GM12891 (cell line): ENCODE data around the gene CAMSAP2. TPM values are rescaled to one million over a fixed set of nuclear protein-coding genes. Genes with fewer than 3 reads are reported as not detected.

Source experiments
- DNase-seq: peaks from one replicate; pipeline ENCODE4 v3.0.0; 2011; ENCODE audit warnings: low spot score; ENCODE audit not compliant: insufficient read length
- FAIRE-seq: peaks from 2 replicates; lab custom pipeline; 2011; peaks lifted over from hg19 to GRCh38; lab: Jason Lieb, UNC
- PAX5 ChIP-seq: IDR thresholded peaks from 2 replicates; pipeline ENCODE4 v1.6.1; 2011; ENCODE audit warnings: low read length, moderate library complexity, mild to moderate bottlenecking; ENCODE audit not compliant: insufficient read depth, severe bottlenecking
- POLR2A ChIP-seq: IDR thresholded peaks from 2 replicates; pipeline ENCODE4 v1.6.1; 2011; ENCODE audit warnings: low read depth, low read length, control low read depth
- POLR2AphosphoS5 ChIP-seq: IDR thresholded peaks from 2 replicates; pipeline ENCODE4 v1.6.1; 2011; ENCODE audit warnings: low read depth, low read length, control low read depth
- POU2F2 ChIP-seq: IDR thresholded peaks from 2 replicates; pipeline ENCODE4 v1.6.1; 2011; ENCODE audit warnings: low read depth, mild to moderate bottlenecking, control low read depth, low read length, moderate library complexity
- SPI1 ChIP-seq: IDR thresholded peaks from 2 replicates; pipeline ENCODE4 v1.6.1; 2011; ENCODE audit warnings: low read depth, low read length, control low read depth
- TAF1 ChIP-seq: IDR thresholded peaks from 2 replicates; pipeline ENCODE4 v1.6.1; 2011; ENCODE audit warnings: low read depth, low read length, control low read depth
- polyA plus RNA-seq: library from polyadenylated mRNA; unstranded; fragments of >200 nt; gene quantifications from one replicate; pipeline ENCODE4 v1.2.1, GENCODE V29; 2012; ENCODE audit warnings: low read depth, missing spikeins, inconsistent platforms; ENCODE audit not compliant: missing spikeins

CAMSAP2 gene
- 5.7 TPM for polyA plus RNA-seq

- no peak for FAIRE-seq
Measured at GRCh38 chr1:200738327-200738948, at the start of gene CAMSAP2. TSS of gene CAMSAP2 (plus strand) at chr1:200738893. CDS start at chr1:200739828, 935 bp downstream.

GRCh38 chr1:200692316-200692715, 46.4 kb upstream of the CAMSAP2 start:
- no peak for TF ChIP-seq POLR2AphosphoS5
- no peak for TF ChIP-seq POU2F2
- no peak for TF ChIP-seq PAX5
- no peak for TF ChIP-seq POLR2A
- no peak for TF ChIP-seq TAF1
- no peak for TF ChIP-seq SPI1
- FAIRE-seq: no peak
- DNase-seq: no peak

More at GRCh38 chr1:200738327-200738948, at the start of gene CAMSAP2:
- peak; percentile 50 for DNase-seq
- no peak for TF ChIP-seq POLR2AphosphoS5
- no peak for TF ChIP-seq TAF1
- TF ChIP-seq POLR2A: no peak
- no peak for TF ChIP-seq SPI1
- no peak for TF ChIP-seq PAX5
- TF ChIP-seq POU2F2: no peak

GRCh38 chr1:200693327-200693726, 45.4 kb upstream of the CAMSAP2 start:
- TF ChIP-seq POLR2AphosphoS5 (no peak), POU2F2 (no peak), SPI1 (no peak), TAF1 (no peak), PAX5 (no peak), POLR2A (no peak)
- FAIRE-seq (peak; percentile 54), DNase-seq (no peak)

- no peak for TF ChIP-seq PAX5
- TF ChIP-seq POLR2A: no peak
- TF ChIP-seq POLR2AphosphoS5: no peak
- TF ChIP-seq POU2F2: no peak
- no peak for TF ChIP-seq TAF1
- TF ChIP-seq SPI1: no peak
- DNase-seq (no peak), FAIRE-seq (no peak)
Measured at GRCh38 chr1:200694738-200695137, 44.0 kb upstream of the CAMSAP2 start.

- FAIRE-seq (no peak), DNase-seq (no peak)
- TF ChIP-seq PAX5: no peak
Measured at GRCh38 chr1:200699871-200700270, 38.8 kb upstream of the CAMSAP2 start.

GRCh38 chr1:200704986-200705500, 33.6 kb upstream of the CAMSAP2 start:
- FAIRE-seq (no peak), DNase-seq (no peak)
- TF ChIP-seq POLR2A (no peak), POU2F2 (no peak), PAX5 (no peak), POLR2AphosphoS5 (no peak), SPI1 (no peak), TAF1 (no peak)

- TF ChIP-seq POLR2AphosphoS5 (no peak), SPI1 (no peak), POU2F2 (no peak)
- DNase-seq (no peak), FAIRE-seq (no peak)
Measured at GRCh38 chr1:200706111-200706814, 32.4 kb upstream of the CAMSAP2 start.

GRCh38 chr1:200707116-200707515, 31.6 kb upstream of the CAMSAP2 start:
- TF ChIP-seq SPI1 (peak; percentile 64), PAX5 (no peak)
- FAIRE-seq: peak; percentile 68
- DNase-seq: peak; percentile 10

GRCh38 chr1:200708161-200708560, 30.5 kb upstream of the CAMSAP2 start:
- DNase-seq (no peak), FAIRE-seq (no peak)
- TF ChIP-seq PAX5 (no peak), SPI1 (no peak), POLR2AphosphoS5 (no peak), POU2F2 (no peak), TAF1 (no peak)

- DNase-seq (no peak), FAIRE-seq (no peak)
Measured at GRCh38 chr1:200708769-200709168, 29.9 kb upstream of the CAMSAP2 start.

More at GRCh38 chr1:200708769-200709168, 29.9 kb upstream of the CAMSAP2 start:
- no peak for TF ChIP-seq PAX5
- no peak for TF ChIP-seq POLR2A
- no peak for TF ChIP-seq SPI1
- no peak for TF ChIP-seq TAF1
- TF ChIP-seq POLR2AphosphoS5: no peak
- no peak for TF ChIP-seq POU2F2
